ENCODE measurements around the gene MSI2. TPM values are rescaled to one million over a fixed set of nuclear protein-coding genes. Genes with fewer than 3 reads are reported as not detected.
"Not testable (repeated sequence)": the region's sequence is repeated elsewhere in the genome, so short reads cannot be mapped to it uniquely, and the experiment has no call there.

The MSI2 gene
- 100 to 1,000 TPM in 2 of 8 experiments, 10 to 100 TPM in 6; 33.0 to 114 (median 67.5) TPM for total RNA-seq

GRCh38 chr17:57255776-57256681 lies at the start of gene MSI2:
Gene MSI2, plus strand, starts transcription at chr17:57256523. Its CDS starts 220 bp downstream, at chr17:57256743.
- ATAC-seq (replicated peaks in 6 of 8): peak; percentile 75 to 88 (median 84)

DNA sequence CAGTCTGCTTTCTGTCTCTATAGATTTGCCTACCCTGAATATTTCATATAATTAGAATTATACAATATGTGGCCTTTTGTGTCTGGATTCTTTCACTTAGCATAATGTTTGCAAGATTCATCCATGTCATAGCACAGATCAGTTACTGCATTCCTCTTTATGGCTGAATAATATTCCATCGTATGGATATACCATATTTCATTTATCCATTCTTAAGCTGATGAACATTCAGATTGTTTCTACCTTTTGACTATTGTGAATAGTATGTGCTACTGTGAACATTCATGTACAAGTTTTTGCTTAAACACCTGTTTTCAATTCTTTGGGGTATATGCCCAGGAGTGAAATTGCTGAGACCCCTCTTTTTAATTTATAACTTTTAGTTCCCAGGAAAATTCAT lies 49.4 kb upstream of the MSI2 start:
- in situ Hi-C loops (cut with MboI; ENCODE audit: low pct_unique_long_range_greater_than_20kb in 2 of 9, low sequenced_read_pairs in 9 of 9, unreplicated experiment in 9 of 9): no loop called here
- Histone ChIP-seq H3K4me1 (replicated peaks in 1 of 2) (no peaks in the 10 kb centered on the region), H3K27ac (no peak overlapping the region), H3K4me3 (no peak overlapping the region)
- no peak for ATAC-seq (replicated peaks in 6 of 8)
- WGBS, 10 experiments: 8 to 100% (median 100%) methylated on average over 1 of the region's 1 CpG; no CpG with 5 or more reads in 1 of the 10 experiments

More at GRCh38 chr17:57255776-57256681, at the start of gene MSI2:
- peak within 1 kb of the TSS; percentile 84 to 89 for H3K27ac ChIP-seq
- 0 to 22% (median 4%) methylated on average over 2 to 6 of the region's 88 CpGs; no CpG with 5 or more reads in 4 of the 10 experiments for WGBS, 10 experiments
- peaks cover 26% of the 10 kb centered on the region in 2 donors for H3K4me1 ChIP-seq (replicated peaks in 1 of 2)
- peak within 1 kb of the TSS; percentile 58 to 98 (median 74) for H3K4me3 ChIP-seq
- in situ Hi-C loops (cut with MboI; ENCODE audit: low pct_unique_long_range_greater_than_20kb in 2 of 9, low sequenced_read_pairs in 9 of 9, unreplicated experiment in 9 of 9): loop anchor here in 1 of 9 experiments (25.0 kb wide), 1 partner anchor 181 kb away; no protein-coding TSS in a partner anchor

DNA sequence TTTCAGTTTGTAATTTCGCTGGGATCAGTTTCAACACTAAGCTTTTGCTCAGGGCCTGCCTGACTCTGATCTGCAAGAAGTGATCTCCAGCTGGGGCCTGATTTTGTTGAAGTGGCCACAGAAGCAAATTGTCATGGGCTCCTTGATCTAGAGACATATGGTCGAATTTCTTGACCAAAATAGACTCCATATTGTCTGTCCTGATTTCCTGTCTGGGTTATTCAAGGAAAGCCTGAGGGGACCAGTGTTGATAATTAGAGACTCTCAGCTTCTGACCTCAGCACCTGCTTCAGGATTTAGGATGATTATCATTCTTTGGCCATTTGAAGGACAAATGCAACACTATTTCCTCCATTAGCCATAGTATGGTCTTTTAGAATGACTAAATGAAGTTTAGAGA lies 48.9 kb upstream of the MSI2 start:
- no peak for ATAC-seq (replicated peaks in 6 of 8)
- H3K4me1 ChIP-seq (replicated peaks in 1 of 2): peaks cover 0 to 2% of the 10 kb centered on the region in 2 donors
- H3K27ac ChIP-seq: no peak overlapping the region
- WGBS, 10 experiments: 0 to 100% (median 71%) methylated on average over 1 to 2 of the region's 2 CpGs; no CpG with 5 or more reads in 3 of the 10 experiments
- no peak overlapping the region for H3K4me3 ChIP-seq
- in situ Hi-C loops (cut with MboI; ENCODE audit: low pct_unique_long_range_greater_than_20kb in 2 of 9, low sequenced_read_pairs in 9 of 9, unreplicated experiment in 9 of 9): no loop called here

- Histone ChIP-seq H3K4me3 (no peak overlapping the region), H3K4me1 (replicated peaks in 1 of 2) (peaks cover 0 to 2% of the 10 kb centered on the region in 2 donors), H3K27ac (no peak overlapping the region)
- in situ Hi-C loops (cut with MboI; ENCODE audit: low pct_unique_long_range_greater_than_20kb in 2 of 9, low sequenced_read_pairs in 9 of 9, unreplicated experiment in 9 of 9): no loop called here
- ATAC-seq (replicated peaks in 6 of 8): peak in 2 of 8 experiments; percentile 36 to 54
Measured at GRCh38 chr17:57210224-57210553, 46.1 kb upstream of the MSI2 start.

DNA sequence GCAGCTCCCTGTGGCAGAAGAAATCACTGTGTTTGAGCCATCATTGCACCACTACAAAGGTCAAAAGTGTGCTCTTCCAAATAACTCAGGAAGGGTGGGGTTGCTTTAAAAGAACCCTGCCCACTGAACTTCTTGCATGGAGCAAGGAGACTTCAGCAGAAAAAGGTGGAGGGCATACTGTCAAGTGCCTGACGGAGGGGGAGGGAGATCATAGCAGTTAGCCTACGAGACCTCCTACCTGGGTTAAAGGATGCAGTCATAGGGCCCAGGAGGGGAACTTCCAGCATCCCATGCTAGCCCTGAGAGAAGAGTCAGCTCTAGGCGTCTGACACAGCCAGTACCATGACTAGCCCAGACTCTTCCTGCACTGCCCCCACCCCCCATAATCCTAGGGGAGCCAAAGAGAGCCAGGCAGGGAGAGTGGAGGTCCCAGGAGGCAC lies 45.3 kb upstream of the MSI2 start:
- ATAC-seq (replicated peaks in 6 of 8): peak in 3 of 8 experiments; percentile 13 to 85 (median 82)
- in situ Hi-C loops (cut with MboI; ENCODE audit: low pct_unique_long_range_greater_than_20kb in 2 of 9, low sequenced_read_pairs in 9 of 9, unreplicated experiment in 9 of 9): no loop called here
- no peak overlapping the region for H3K27ac ChIP-seq
- peaks cover 0 to 2% of the 10 kb centered on the region in 2 donors for H3K4me1 ChIP-seq (replicated peaks in 1 of 2)
- WGBS, 10 experiments: 10 to 94% (median 80%) methylated on average over 1 to 2 of the region's 3 CpGs; no CpG with 5 or more reads in 7 of the 10 experiments
- H3K4me3 ChIP-seq: no peak overlapping the region

DNA sequence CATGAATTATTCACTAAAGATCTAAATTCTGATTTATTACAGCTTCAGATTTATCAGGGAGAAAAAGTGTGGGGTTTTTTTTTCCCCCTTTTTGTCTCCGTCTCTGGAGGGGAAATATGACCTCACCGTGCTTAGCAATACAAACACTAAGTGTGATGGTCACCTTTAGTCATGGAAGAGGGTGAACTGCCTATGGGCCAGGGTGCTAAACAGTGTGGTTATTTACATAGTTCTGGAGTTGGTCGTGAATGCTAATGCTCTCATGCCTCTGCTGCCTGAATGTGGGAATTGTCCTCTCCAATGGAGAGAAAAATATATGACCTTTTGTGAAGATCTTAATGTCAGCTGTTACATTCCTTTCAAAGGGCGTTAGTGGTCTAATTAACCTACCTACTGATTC lies 44.8 kb upstream of the MSI2 start:
- WGBS, 10 experiments: 6 to 72% (median 60%) methylated on average over 1 to 3 of the region's 4 CpGs; no CpG with 5 or more reads in 3 of the 10 experiments
- Histone ChIP-seq H3K4me1 (replicated peaks in 1 of 2) (peaks cover 0 to 2% of the 10 kb centered on the region in 2 donors), H3K4me3 (no peak overlapping the region), H3K27ac (no peak overlapping the region)
- ATAC-seq (replicated peaks in 6 of 8): peak in 5 of 8 experiments; percentile 32 to 57 (median 49)
- in situ Hi-C loops (cut with MboI; ENCODE audit: low pct_unique_long_range_greater_than_20kb in 2 of 9, low sequenced_read_pairs in 9 of 9, unreplicated experiment in 9 of 9): no loop called here

DNA sequence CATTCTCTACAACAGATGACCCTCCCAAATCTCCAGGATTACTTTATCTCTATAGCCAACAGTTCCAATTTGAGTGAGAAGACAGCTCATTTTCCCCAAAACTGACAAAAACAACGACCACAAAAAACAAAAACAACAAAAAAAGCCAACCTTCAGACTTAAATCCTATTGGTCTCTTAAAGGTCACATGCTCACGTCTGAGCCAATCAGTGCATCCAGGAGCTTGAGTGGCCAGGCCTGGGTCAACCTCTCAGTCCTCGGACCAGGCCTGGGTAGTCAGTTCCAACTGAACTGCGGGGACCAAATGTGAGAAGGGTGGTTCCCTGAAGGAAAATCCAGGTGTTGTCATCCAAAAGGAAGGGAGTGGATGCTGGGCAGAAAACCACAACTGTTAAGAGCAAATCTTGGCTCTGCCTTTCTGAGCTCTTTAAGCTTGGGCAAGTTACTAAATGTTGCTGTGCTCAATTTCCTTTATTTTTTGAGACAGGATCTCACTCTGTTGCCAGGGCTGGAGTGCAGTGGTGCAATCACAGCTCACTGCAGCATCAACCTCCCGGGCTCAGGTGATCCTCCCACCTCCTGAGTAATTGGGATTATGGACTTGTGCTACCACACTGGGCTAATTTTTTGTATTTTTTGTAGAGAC lies 43.0 kb upstream of the MSI2 start:
- ATAC-seq (replicated peaks in 6 of 8): no peak
- WGBS, 10 experiments: 0 to 100% (median 96%) methylated on average over 1 to 3 of the region's 5 CpGs; no CpG with 5 or more reads in 2 of the 10 experiments
- H3K4me1 ChIP-seq (replicated peaks in 1 of 2): peaks cover 0 to 2% of the 10 kb centered on the region in 2 donors
- in situ Hi-C loops (cut with MboI; ENCODE audit: low pct_unique_long_range_greater_than_20kb in 2 of 9, low sequenced_read_pairs in 9 of 9, unreplicated experiment in 9 of 9): no loop called here
- no peak overlapping the region for H3K4me3 ChIP-seq
- no peak overlapping the region for H3K27ac ChIP-seq

DNA sequence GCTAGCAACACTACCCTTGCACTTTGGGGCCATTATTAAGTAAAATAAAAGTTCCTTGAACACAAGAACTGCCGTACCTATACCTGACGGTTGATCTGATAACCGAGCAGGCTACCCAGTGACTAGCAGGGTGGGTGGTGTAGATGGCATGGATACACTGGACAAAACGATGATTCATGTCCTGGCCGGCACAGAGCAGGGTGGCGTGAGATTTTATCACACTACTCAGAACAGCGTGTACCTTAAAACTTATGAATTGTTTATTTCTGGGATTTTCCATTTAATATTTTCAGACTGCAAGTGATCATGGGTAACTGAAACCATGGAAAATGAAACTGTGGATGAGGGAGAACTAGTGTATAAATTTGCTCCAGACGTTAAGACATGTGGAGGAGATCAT lies 41.0 kb upstream of the MSI2 start:
- H3K27ac ChIP-seq: no peak overlapping the region
- WGBS, 10 experiments: 38 to 96% (median 92%) methylated on average over 2 to 8 of the region's 8 CpGs; no CpG with 5 or more reads in 2 of the 10 experiments
- no peak for ATAC-seq (replicated peaks in 6 of 8)
- in situ Hi-C loops (cut with MboI; ENCODE audit: low pct_unique_long_range_greater_than_20kb in 2 of 9, low sequenced_read_pairs in 9 of 9, unreplicated experiment in 9 of 9): no loop called here
- no peak overlapping the region for H3K4me3 ChIP-seq
- H3K4me1 ChIP-seq (replicated peaks in 1 of 2): peaks cover 0 to 2% of the 10 kb centered on the region in 2 donors

DNA sequence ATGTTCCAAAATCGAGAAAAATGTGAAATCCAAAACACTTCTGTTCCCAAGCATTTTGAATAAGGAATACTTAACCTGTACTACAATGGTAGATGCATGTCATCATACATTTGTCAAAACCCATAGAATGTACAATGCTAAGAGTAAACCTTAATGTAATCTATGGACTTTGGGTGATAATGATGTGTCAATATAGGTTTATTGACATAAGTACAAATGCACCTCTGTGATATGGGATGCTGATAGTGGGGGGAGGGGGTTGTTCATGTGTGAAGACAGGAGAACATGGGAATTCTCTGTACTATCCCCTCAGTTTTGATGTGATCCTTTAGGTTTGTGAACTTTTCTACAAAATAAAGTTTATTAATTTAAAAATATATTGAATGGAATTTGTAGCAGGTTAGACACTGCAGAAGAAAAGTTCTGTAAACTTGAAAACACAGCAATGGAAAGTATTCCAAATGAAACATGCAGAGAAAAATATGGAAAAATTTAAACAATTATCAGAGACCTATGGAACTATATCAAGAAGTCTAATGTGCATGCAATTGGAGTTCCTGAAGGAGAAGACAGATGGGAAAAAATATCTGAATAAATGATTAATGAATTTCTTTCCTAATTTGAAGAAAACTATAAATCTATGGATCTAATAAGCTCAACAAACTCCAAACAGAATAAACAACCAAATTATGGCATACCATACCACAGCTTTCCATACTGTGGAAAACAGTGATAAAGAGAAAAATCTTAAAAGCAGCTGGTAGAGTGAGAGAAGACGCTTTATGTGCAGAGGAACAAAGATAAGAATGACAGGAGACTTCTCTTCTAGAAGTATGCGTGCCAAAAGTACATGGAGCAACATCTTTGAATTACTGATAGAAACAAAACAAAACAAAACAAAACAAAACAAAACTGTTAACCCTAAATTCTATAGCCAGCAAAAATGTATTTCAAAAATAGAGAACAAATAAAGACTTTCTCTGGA lies 34.7 kb upstream of the MSI2 start:
- Histone ChIP-seq H3K4me3 (no peak overlapping the region), H3K4me1 (replicated peaks in 1 of 2) (no peaks in the 10 kb centered on the region), H3K27ac (no peak overlapping the region)
- in situ Hi-C loops (cut with MboI; ENCODE audit: low pct_unique_long_range_greater_than_20kb in 2 of 9, low sequenced_read_pairs in 9 of 9, unreplicated experiment in 9 of 9): no loop called here
- WGBS, 10 experiments: 19 to 100% (median 58%) methylated on average over 1 to 3 of the region's 3 CpGs
- no peak for ATAC-seq (replicated peaks in 6 of 8)

GRCh38 chr17:57222422-57222821 lies 33.9 kb upstream of the MSI2 start:
- H3K4me3 ChIP-seq; ATAC-seq (replicated peaks in 6 of 8); in situ Hi-C loops (cut with MboI; ENCODE audit: low pct_unique_long_range_greater_than_20kb in 2 of 9, low sequenced_read_pairs in 9 of 9, unreplicated experiment in 9 of 9); H3K4me1 ChIP-seq (replicated peaks in 1 of 2); H3K27ac ChIP-seq: not testable (repeated sequence)
- 62 to 100% (median 83%) methylated on average over 1 of the region's 1 CpG; no CpG with 5 or more reads in 2 of the 10 experiments for WGBS, 10 experiments

DNA sequence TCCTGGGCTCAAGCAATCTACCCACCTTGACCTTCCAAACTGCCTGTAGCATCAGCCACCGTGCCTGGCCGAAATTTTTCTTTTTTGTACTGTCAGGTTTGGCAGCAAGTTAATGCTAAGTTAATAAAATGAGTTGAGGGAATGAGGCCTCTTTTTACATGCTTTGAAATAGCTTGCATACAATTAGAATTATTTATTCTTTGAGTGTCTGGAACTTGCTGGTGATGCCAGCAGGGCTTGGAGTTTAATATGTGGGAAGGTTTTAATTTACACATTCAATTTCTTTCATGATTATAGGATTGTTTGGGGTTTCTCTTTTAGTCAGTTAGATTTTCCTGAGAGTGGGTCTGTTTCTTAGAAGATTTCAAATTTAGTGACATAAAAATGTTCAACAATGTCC lies 31.2 kb upstream of the MSI2 start:
- H3K27ac ChIP-seq: no peak overlapping the region
- no peak overlapping the region for H3K4me3 ChIP-seq
- 0 to 100% (median 87%) methylated on average over 1 to 2 of the region's 2 CpGs; no CpG with 5 or more reads in 4 of the 10 experiments for WGBS, 10 experiments
- H3K4me1 ChIP-seq (replicated peaks in 1 of 2): no peaks in the 10 kb centered on the region
- peak in 3 of 8 experiments; percentile 60 to 79 (median 73) for ATAC-seq (replicated peaks in 6 of 8)
- in situ Hi-C loops (cut with MboI; ENCODE audit: low pct_unique_long_range_greater_than_20kb in 2 of 9, low sequenced_read_pairs in 9 of 9, unreplicated experiment in 9 of 9): no loop called here

DNA sequence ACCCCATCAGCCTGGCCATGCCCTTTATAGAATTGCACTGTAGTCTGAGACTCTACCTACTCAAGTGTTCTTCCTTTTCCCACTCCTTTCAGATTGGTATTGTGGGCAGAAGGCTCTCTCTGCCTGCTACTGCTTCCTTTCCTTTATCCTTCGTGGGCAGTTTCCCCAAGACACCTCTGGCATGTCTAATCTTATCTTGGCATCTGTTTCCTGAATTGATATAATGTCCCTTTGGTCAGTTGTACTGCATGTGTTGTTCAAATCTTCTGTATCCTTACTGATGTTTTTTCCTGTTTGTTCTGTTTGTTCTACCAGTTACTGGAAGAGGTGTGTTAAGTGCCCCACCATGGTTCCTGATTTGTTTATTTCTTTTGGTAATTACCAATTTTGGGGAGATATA lies 29.5 kb upstream of the MSI2 start:
- no peaks in the 10 kb centered on the region for H3K4me1 ChIP-seq (replicated peaks in 1 of 2)
- no peak overlapping the region for H3K27ac ChIP-seq
- H3K4me3 ChIP-seq: no peak overlapping the region
- ATAC-seq (replicated peaks in 6 of 8): no peak
- WGBS, 10 experiments: 29 to 100% (median 91%) methylated on average over 1 of the region's 1 CpG; no CpG with 5 or more reads in 3 of the 10 experiments
- in situ Hi-C loops (cut with MboI; ENCODE audit: low pct_unique_long_range_greater_than_20kb in 2 of 9, low sequenced_read_pairs in 9 of 9, unreplicated experiment in 9 of 9): no loop called here

All from motor neuron (in vitro differentiated cells).